DOHH2 (cell line): ENCODE results near the gene HPX.
"Not testable (repeated sequence)": the region's sequence is repeated elsewhere in the genome, so short reads cannot be mapped to it uniquely, and the experiment has no call there.

Source experiments
- H3F3A ChIP-seq: fragments of 200-600 bp; sonication (generic), shearing (Covaris generic); 2 replicates; pipeline ENCODE4 v1.6.0; 2016; ENCODE audit warnings: antibody characterized with exemption, mild to moderate bottlenecking; ENCODE audit not compliant: control insufficient read depth, insufficient read depth
- H3K27ac ChIP-seq: fragments of 200-600 bp; sonication (generic); 2 replicates; pipeline ENCODE4 v1.5.1; 2014; ENCODE audit warnings: low read depth, mild to moderate bottlenecking, low read length, moderate library complexity
- H3K27me3 ChIP-seq: fragments of 200-600 bp; sonication (generic); 2 replicates; pipeline ENCODE4 v1.6.1; 2014; ENCODE audit warnings: mild to moderate bottlenecking, low read length, mixed read lengths; ENCODE audit not compliant: control insufficient read depth
- H3K36me3 ChIP-seq: fragments of 200-600 bp; sonication (generic); 2 replicates; pipeline ENCODE4 v1.6.1; 2014; ENCODE audit warnings: mild to moderate bottlenecking, low read length, moderate library complexity, mixed read lengths; ENCODE audit not compliant: control insufficient read depth
- H3K4me1 ChIP-seq: fragments of 200-600 bp; sonication (generic); 2 replicates; pipeline ENCODE4 v1.6.1; 2014; ENCODE audit warnings: mild to moderate bottlenecking, low read length, mixed read lengths; ENCODE audit not compliant: control insufficient read depth
- H3K4me2 ChIP-seq: fragments of 200-600 bp; sonication (generic); 2 replicates; pipeline ENCODE4 v1.6.0; 2014; ENCODE audit warnings: mild to moderate bottlenecking, low read length, moderate library complexity
- H3K4me3 ChIP-seq: fragments of 200-600 bp; sonication (generic); 2 replicates; pipeline ENCODE4 v1.5.1; 2014; ENCODE audit warnings: mild to moderate bottlenecking, low read length, mixed read lengths
- H3K79me2 ChIP-seq: fragments of 200-600 bp; sonication (generic); 2 replicates; pipeline ENCODE4 v1.6.1; 2014; ENCODE audit warnings: mild to moderate bottlenecking, low read length, mixed read lengths; ENCODE audit not compliant: control insufficient read depth
- H3K9me2 ChIP-seq: fragments of 200-600 bp; sonication (generic); replicated peaks from 2 replicates; pipeline ENCODE4 v1.6.1; 2014; ENCODE audit warnings: mild to moderate bottlenecking, low read length, mixed read lengths; ENCODE audit not compliant: control insufficient read depth
- H3K9me3 ChIP-seq: fragments of 200-600 bp; sonication (generic); 2 replicates; pipeline ENCODE4 v1.6.1; 2014; ENCODE audit warnings: antibody characterized with exemption, low read length, mixed read lengths; ENCODE audit not compliant: control insufficient read depth, insufficient read depth
- H4K20me1 ChIP-seq: fragments of 200-600 bp; sonication (generic); 2 replicates; pipeline ENCODE4 v1.6.0; 2014; ENCODE audit warnings: low read depth, mild to moderate bottlenecking, antibody characterized with exemption, low read length, moderate library complexity; ENCODE audit not compliant: control insufficient read depth, insufficient read depth
- CTCF ChIP-seq: fragments of 200-600 bp; sonication (generic); IDR thresholded peaks from one replicate; pipeline ENCODE4 v1.5.1; 2014; ENCODE audit warnings: antibody characterized with exemption, mild to moderate bottlenecking, low read depth, low read length; ENCODE audit not compliant: poor library complexity, severe bottlenecking
- EZH2phosphoT487 ChIP-seq: fragments of 200-600 bp; sonication (generic); IDR thresholded peaks from 2 replicates; pipeline ENCODE4 v1.6.1; 2017; ENCODE audit warnings: borderline replicate concordance, mild to moderate bottlenecking, antibody characterized with exemption, low read length, moderate library complexity, mixed read lengths

HPX gene

GRCh38 chr11:6397156-6397555 is 43.6 kb downstream of the HPX start:
- H3K4me1 ChIP-seq = peaks cover 10% of the 10 kb centered on the region
- no peaks in the 10 kb centered on the region for H3K9me3 ChIP-seq
- H4K20me1 ChIP-seq = no peaks in the 10 kb centered on the region
- TF ChIP-seq CTCF (no peak), EZH2phosphoT487 (no peak)
- H3K79me2 ChIP-seq = no peaks in the 10 kb centered on the region
- no peak overlapping the region for H3K4me3 ChIP-seq
- no peaks in the 10 kb centered on the region for H3F3A ChIP-seq
- H3K27ac ChIP-seq = no peak overlapping the region
- H3K4me2 ChIP-seq = no peak overlapping the region
- no peaks in the 10 kb centered on the region for H3K9me2 ChIP-seq
- H3K36me3 ChIP-seq = no peaks in the 10 kb centered on the region
- H3K27me3 ChIP-seq = no peaks in the 10 kb centered on the region

- no peaks in the 10 kb centered on the region for H3K9me2 ChIP-seq
- peaks cover 6% of the 10 kb centered on the region for H3K4me1 ChIP-seq
- no peaks in the 10 kb centered on the region for H4K20me1 ChIP-seq
- H3F3A ChIP-seq = no peaks in the 10 kb centered on the region
- TF ChIP-seq CTCF = no peak
- TF ChIP-seq EZH2phosphoT487 = no peak
- no peaks in the 10 kb centered on the region for H3K79me2 ChIP-seq
- H3K4me3 ChIP-seq = no peak overlapping the region
- H3K9me3 ChIP-seq = no peaks in the 10 kb centered on the region
- H3K27me3 ChIP-seq = no peaks in the 10 kb centered on the region
- no peak overlapping the region for H3K27ac ChIP-seq
- H3K4me2 ChIP-seq = no peak overlapping the region
- no peaks in the 10 kb centered on the region for H3K36me3 ChIP-seq
Measured at GRCh38 chr11:6395470-6396060, 45.2 kb downstream of the HPX start.

GRCh38 chr11:6393989-6394670 is 46.7 kb downstream of the HPX start:
- no peaks in the 10 kb centered on the region for H3K79me2 ChIP-seq
- no peaks in the 10 kb centered on the region for H3K27me3 ChIP-seq
- H3K4me1 ChIP-seq = peaks cover 17% of the 10 kb centered on the region
- H3K9me3 ChIP-seq = no peaks in the 10 kb centered on the region
- H3K9me2 ChIP-seq = no peaks in the 10 kb centered on the region
- no peak overlapping the region for H3K27ac ChIP-seq
- no peak overlapping the region for H3K4me3 ChIP-seq
- H3F3A ChIP-seq = no peaks in the 10 kb centered on the region
- TF ChIP-seq EZH2phosphoT487 (no peak), CTCF (no peak)
- H3K4me2 ChIP-seq = no peak overlapping the region
- H3K36me3 ChIP-seq = no peaks in the 10 kb centered on the region
- H4K20me1 ChIP-seq = no peaks in the 10 kb centered on the region

- H3K27me3 ChIP-seq, H3F3A ChIP-seq, H3K4me3 ChIP-seq, H3K9me3 ChIP-seq, H4K20me1 ChIP-seq, H3K4me2 ChIP-seq, H3K79me2 ChIP-seq, H3K9me2 ChIP-seq, H3K27ac ChIP-seq, H3K36me3 ChIP-seq: not testable (repeated sequence)
- H3K4me1 ChIP-seq = peaks cover 20% of the 10 kb centered on the region
Measured at GRCh38 chr11:6392251-6392650, 48.5 kb downstream of the HPX start.
